ENCODE data around the gene DNAH9. TPM values are rescaled to one million over a fixed set of nuclear protein-coding genes. Genes with fewer than 3 reads are reported as not detected.

DNAH9 gene
- total and polyA plus RNA-seq, 2 of the 8 experiments (the other 6 are each of a cell fraction or from before 2014, with no cell fraction given): 0.21 to 0.86 TPM

- TF ChIP-seq SIN3A (conservative IDR thresholded peaks at IDR 0.05 in 1 of 2, IDR thresholded peaks at IDR 0.05 in 1 of 2; ENCODE audit: low read depth in 1 of 2, low read length in 2 of 2): no peak
- no peak for TF ChIP-seq EP300 (IDR thresholded peaks at IDR 0.05; ENCODE audit: borderline replicate concordance in 1 of 2, low read depth in 2 of 2, low read length in 2 of 2)
- no peak for TF ChIP-seq TBP (IDR thresholded peaks at IDR 0.05; ENCODE audit: low read depth, low read length)
- TF ChIP-seq SP4 (IDR thresholded peaks at IDR 0.05; ENCODE audit: low read length): no peak
- TF ChIP-seq BACH1 (IDR thresholded peaks at IDR 0.05; ENCODE audit: low read length): no peak
Measured at GRCh38 chr17:11924076-11924475, 325.8 kb downstream of the DNAH9 start (continued).

Measured in H1 (cell line).